ENCODE results near the gene GPR161.
"Not testable (repeated sequence)": the region's sequence is repeated elsewhere in the genome, so short reads cannot be mapped to it uniquely, and the experiment has no call there.

GPR161 gene

DNA sequence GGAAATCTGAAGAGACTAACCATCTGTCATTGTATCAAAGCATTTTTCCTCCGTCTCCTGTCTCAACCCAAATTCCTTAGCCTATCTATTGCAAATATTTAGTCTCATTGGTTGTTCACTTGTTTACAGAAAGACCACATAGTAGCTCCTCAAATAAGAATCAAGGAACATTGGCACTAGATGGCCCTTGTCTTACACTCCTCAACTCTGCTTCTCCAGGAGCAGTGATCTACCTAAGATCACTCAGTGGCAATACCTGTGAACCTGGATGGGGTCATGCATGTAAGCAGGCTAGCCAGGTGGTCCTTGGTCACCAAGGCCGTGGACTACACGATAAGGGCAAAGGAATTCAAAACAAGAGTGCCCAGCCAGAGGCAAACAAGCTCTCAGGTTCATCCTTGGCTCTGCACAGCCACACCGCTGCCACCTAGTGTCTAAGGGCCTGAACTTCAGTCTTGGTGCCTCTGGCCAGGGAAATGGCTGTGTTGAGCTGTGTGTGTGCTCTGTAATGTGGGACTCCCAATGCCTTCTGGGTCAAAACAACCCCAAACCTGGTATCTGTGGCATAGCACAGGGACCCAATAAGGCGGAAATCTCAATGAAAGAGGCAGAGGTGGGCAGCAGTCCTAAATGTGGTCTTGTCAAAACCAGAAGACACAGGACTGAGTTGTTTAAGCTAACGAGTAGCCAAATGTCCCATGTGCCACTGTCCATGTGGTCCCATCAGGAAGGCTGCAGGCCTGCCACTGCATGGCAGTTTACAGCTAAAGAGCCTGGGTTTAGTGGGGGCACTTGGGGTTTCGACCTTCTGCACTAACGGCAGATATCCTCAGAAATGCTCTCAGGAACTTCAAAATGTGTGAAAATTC lies 54.5 kb downstream of the GPR161 start:
- no peaks in the 10 kb centered on the region for H3K9me3 Mint-ChIP-seq
- H3K4me1 Mint-ChIP-seq (ENCODE audit: low read depth): peaks cover 29% of the 10 kb centered on the region
- no peak overlapping the region for H3K4me3 Mint-ChIP-seq
- H3K36me3 Mint-ChIP-seq (ENCODE audit: low read depth): peaks cover 16% of the 10 kb centered on the region
- H3K27me3 Mint-ChIP-seq: no peaks in the 10 kb centered on the region
- intact Hi-C loops (cut with micrococcal nuclease): loop anchor here (5.0 kb wide), 2 partner anchors 55 to 145 kb away; partner anchors contain the start of genes GPR161 and SFT2D2
- H3K27ac Mint-ChIP-seq: peak overlapping the region; percentile 76

DNA sequence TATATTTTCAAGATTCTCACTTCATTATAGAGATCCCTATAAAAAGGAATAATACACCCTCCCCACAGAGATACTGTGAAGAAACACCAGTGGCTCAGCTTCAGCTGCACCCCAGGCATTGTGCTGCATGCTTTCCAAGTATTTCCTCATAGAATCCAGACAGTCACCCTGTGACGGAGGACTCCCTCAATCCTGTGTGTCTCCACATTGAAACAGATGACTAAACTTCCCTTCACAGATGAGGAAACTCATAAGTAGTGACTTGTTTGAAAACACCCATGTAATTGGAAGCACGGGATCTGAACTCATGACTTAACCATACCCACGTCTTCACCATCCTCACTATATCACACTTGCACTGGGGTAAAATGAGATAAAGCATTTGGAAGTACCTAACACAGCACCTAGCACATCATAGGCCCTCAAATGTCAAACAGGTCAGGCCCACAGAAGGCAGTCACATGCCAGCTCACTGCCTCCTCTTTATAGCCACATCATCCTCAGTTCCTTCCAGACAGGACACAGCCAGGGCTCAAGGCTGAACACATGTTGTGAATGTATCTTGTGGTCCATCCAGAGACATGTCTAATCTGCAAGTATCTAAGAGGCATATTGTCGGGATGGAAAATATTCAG lies 55.2 kb downstream of the GPR161 start:
- no peak overlapping the region for H3K4me3 Mint-ChIP-seq
- intact Hi-C loops (cut with micrococcal nuclease): loop anchor here (5.0 kb wide), 2 partner anchors 56 to 146 kb away; partner anchors contain the start of genes GPR161 and SFT2D2
- H3K27ac Mint-ChIP-seq: peak overlapping the region; percentile 76
- peaks cover 29% of the 10 kb centered on the region for H3K4me1 Mint-ChIP-seq (ENCODE audit: low read depth)
- no peaks in the 10 kb centered on the region for H3K9me3 Mint-ChIP-seq
- H3K27me3 Mint-ChIP-seq: no peaks in the 10 kb centered on the region
- H3K36me3 Mint-ChIP-seq (ENCODE audit: low read depth): peaks cover 22% of the 10 kb centered on the region

DNA sequence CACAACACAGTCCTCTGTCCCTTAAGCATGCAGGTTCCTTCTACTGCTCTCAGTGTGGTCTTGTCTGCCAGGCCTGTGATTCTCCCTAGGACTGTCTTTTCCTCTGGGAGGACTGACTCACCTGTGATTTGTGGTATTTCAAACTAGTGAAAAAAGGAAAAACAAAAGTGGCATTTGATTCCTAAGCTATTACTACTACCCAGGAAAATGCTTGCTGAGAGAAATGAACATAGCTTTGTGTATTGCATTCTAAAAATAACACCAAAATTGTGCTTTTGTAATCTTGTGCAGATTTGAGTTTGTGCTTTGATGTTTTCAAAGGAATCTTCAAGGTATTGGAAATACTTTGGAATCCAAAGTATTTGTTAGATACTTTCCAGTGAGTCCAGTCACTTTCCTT lies 57.0 kb downstream of the GPR161 start:
- no peaks in the 10 kb centered on the region for H3K9me3 Mint-ChIP-seq

DNA sequence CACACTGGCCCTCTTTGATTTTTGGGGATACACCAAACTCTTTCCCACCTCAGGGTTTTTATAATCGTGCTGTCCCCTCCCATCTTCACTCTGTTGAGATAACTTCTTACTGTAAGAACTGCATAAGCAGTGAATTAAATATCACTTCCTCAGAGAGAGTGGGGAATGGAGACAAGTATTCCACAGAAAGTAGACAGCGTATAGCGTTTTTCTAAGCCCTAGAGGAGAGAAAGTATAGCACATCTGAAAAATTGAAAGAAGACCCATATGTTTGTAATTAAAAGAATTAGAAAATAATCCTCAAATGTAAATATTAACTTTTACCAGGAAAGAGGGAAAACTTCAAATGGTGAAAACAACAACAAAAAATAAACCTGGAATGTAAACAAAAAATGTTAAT lies 67.3 kb downstream of the GPR161 start:
- intact Hi-C loops (cut with micrococcal nuclease): no loop called here
- Mint-ChIP-seq H3K36me3 (ENCODE audit: low read depth) (peaks cover 73% of the 10 kb centered on the region), H3K27me3 (no peaks in the 10 kb centered on the region), H3K4me3 (no peak overlapping the region), H3K4me1 (ENCODE audit: low read depth) (no peaks in the 10 kb centered on the region), H3K9me3 (no peaks in the 10 kb centered on the region), H3K27ac (no peak overlapping the region)

More for the DNA sequence above, 57.0 kb downstream of the GPR161 start:
- H3K4me1 Mint-ChIP-seq (ENCODE audit: low read depth): peaks cover 26% of the 10 kb centered on the region
- no peaks in the 10 kb centered on the region for H3K27me3 Mint-ChIP-seq
- H3K36me3 Mint-ChIP-seq (ENCODE audit: low read depth): peaks cover 38% of the 10 kb centered on the region
- no peak overlapping the region for H3K4me3 Mint-ChIP-seq
- H3K27ac Mint-ChIP-seq: no peak overlapping the region
- intact Hi-C loops (cut with micrococcal nuclease): loop anchor here (5.0 kb wide), 2 partner anchors 58 to 148 kb away; partner anchors contain the start of genes GPR161 and SFT2D2

DNA sequence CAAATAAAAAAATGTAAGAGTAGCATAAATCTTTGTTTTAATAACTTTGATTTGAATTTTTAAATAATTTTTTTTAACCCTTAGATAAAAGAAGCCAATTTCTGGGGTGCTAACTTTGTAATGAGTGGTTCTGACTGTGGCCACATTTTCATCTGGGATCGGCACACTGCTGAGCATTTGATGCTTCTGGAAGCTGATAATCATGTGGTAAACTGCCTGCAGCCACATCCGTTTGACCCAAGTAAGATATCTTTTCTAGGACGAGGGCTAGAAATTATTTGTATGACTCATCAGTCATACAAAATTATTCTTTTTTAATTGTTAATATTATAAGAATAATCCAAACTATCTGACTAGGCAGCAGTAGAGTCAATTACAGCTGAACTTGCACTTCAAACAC lies 71.2 kb downstream of the GPR161 start:
- peaks cover 52% of the 10 kb centered on the region for H3K36me3 Mint-ChIP-seq (ENCODE audit: low read depth)

DNA sequence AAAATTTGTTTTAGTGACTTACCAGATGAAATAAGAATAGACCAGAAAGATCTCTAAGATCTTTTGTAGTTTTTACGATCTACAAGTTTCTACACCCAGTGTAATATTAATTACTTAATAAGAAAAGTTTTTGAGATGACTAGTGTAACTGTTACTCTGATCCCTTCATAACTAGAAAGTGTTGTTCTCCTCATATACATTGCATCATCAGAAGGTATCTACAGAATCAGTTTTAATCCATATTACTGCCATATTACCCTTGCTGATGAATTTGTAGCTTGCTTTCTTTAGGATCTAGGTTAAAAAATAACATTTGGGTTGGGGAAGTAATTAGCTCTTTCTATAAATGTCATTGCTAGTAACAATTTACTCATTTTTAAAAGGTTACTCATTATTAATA lies 72.5 kb downstream of the GPR161 start:
- no peak overlapping the region for H3K27ac Mint-ChIP-seq
- H3K4me1 Mint-ChIP-seq (ENCODE audit: low read depth): no peaks in the 10 kb centered on the region
- H3K9me3 Mint-ChIP-seq: no peaks in the 10 kb centered on the region
- no peaks in the 10 kb centered on the region for H3K27me3 Mint-ChIP-seq
- peaks cover 53% of the 10 kb centered on the region for H3K36me3 Mint-ChIP-seq (ENCODE audit: low read depth)
- H3K4me3 Mint-ChIP-seq: no peak overlapping the region
- intact Hi-C loops (cut with micrococcal nuclease): no loop called here

More for the DNA sequence above, 71.2 kb downstream of the GPR161 start:
- Mint-ChIP-seq H3K9me3 (no peaks in the 10 kb centered on the region), H3K27ac (no peak overlapping the region), H3K4me3 (no peak overlapping the region), H3K4me1 (ENCODE audit: low read depth) (no peaks in the 10 kb centered on the region), H3K27me3 (no peaks in the 10 kb centered on the region)
- intact Hi-C loops (cut with micrococcal nuclease): no loop called here

DNA sequence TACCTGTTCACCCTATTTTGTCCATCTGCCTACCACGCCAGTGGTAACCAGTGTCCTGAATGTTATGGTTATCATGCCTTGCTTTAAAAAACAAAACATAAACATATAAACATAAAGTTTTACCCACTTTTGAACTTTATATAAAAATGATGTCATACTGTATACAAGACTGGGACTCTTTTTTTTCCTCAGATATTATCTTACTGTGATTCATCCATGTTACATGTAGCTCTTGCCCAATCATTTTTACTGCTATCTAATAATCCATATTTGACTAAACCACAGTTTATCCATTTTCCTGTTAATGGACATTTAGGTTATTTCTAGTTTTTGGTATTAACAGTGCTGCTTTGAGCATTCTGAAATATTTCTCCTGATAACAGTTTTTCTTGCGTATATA lies 78.8 kb downstream of the GPR161 start:
- Mint-ChIP-seq H3K9me3 (peaks cover 5% of the 10 kb centered on the region), H3K4me1 (ENCODE audit: low read depth) (peaks cover 12% of the 10 kb centered on the region), H3K4me3 (no peak overlapping the region), H3K27ac (no peak overlapping the region), H3K27me3 (no peaks in the 10 kb centered on the region), H3K36me3 (ENCODE audit: low read depth) (peaks cover 19% of the 10 kb centered on the region)
- intact Hi-C loops (cut with micrococcal nuclease): no loop called here

DNA sequence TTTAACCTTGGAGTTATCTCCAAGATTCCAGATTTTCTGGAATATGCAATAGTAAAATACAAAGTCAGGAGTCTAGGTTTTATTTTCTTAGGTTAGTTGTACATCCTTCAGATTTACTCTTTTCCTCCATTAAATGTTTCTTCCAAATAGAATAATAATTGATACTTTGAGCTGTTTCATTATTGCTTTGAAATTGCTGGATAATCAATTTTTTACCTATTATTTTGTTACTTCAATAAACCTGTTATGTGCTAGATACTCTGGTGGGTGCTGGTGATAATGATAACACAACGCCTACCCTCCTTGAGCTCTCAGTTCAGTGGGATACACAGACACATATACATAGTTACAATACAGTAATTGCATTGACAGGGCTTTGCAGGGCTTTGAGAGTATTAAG lies 79.4 kb downstream of the GPR161 start:
- Mint-ChIP-seq H3K36me3 (ENCODE audit: low read depth) (peaks cover 19% of the 10 kb centered on the region), H3K4me3 (no peak overlapping the region), H3K27me3 (no peaks in the 10 kb centered on the region), H3K9me3 (peaks cover 5% of the 10 kb centered on the region), H3K27ac (no peak overlapping the region), H3K4me1 (ENCODE audit: low read depth) (peaks cover 12% of the 10 kb centered on the region)
- intact Hi-C loops (cut with micrococcal nuclease): no loop called here

DNA sequence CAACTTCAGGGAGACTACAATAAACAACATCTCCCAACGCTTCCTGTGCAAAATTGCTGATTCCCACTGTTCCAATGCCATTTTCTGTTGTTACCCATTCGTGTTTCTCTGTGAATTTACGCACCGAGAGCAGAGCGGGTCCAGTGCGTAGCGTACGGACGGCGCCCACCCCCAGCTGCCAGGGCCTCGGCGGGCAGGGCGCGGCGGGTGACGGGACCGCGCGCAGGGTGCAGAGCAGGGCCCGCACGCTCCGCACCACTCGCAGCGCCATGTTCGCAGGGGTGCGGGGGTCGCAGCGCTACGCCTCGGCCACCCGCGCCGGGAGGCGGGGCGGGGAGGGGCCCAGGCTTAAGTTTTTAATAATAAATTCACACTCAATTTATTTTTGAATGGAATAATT lies 80.6 kb downstream of the GPR161 start:
- H3K27me3 Mint-ChIP-seq; intact Hi-C loops (cut with micrococcal nuclease); H3K27ac Mint-ChIP-seq; H3K9me3 Mint-ChIP-seq; H3K4me3 Mint-ChIP-seq: not testable (repeated sequence)
- Mint-ChIP-seq H3K4me1 (ENCODE audit: low read depth) (peaks cover 12% of the 10 kb centered on the region), H3K36me3 (ENCODE audit: low read depth) (peaks cover 19% of the 10 kb centered on the region)

DNA sequence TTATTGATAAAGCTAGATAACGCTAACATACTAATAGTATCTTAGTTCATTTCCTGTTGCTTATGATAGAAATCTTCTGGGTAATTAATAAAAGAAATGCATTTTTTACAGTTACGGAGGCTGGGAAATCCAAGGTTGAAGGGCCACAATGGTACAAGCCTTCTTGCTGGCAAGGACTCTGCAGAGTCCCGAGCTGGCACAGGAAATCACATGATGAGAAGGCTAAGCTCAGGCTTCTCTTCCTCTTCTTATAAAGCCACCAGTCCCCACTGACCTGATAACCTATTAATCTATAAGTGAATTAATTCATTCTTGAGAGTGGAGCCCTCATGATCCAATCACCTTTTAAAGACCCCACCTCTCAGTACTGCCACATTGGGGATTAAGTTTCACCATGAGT lies 82.6 kb downstream of the GPR161 start:
- H3K27ac Mint-ChIP-seq: no peak overlapping the region
- no peak overlapping the region for H3K4me3 Mint-ChIP-seq
- H3K4me1 Mint-ChIP-seq (ENCODE audit: low read depth): peaks cover 12% of the 10 kb centered on the region

DNA sequence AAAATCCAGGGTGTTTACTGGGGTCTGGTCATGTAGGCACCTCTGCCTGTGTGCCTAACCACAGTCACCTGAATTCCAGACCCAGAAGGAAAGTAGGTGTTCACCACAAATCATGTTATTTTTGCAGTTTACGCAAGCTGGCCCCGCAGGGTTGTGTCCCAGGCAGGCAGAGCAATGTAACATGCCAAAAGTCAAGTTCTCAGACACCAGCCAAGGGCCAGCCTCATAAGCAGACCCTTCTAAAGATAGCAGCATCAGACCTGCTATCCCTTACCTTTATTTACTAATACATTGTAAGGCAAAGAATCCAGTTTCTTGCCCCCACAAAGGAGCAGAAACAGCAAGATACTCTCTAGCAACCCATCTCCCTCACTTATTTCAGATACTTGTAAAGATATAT lies 83.0 kb downstream of the GPR161 start:
- intact Hi-C loops (cut with micrococcal nuclease): no loop called here
- Mint-ChIP-seq H3K27ac (no peak overlapping the region), H3K4me1 (ENCODE audit: low read depth) (peaks cover 12% of the 10 kb centered on the region), H3K4me3 (no peak overlapping the region), H3K27me3 (no peaks in the 10 kb centered on the region), H3K36me3 (ENCODE audit: low read depth) (peaks cover 15% of the 10 kb centered on the region), H3K9me3 (peaks cover 5% of the 10 kb centered on the region)

More for the DNA sequence above, 82.6 kb downstream of the GPR161 start:
- H3K27me3 Mint-ChIP-seq: no peaks in the 10 kb centered on the region
- peaks cover 5% of the 10 kb centered on the region for H3K9me3 Mint-ChIP-seq
- intact Hi-C loops (cut with micrococcal nuclease): no loop called here
- H3K36me3 Mint-ChIP-seq (ENCODE audit: low read depth): peaks cover 14% of the 10 kb centered on the region

DNA sequence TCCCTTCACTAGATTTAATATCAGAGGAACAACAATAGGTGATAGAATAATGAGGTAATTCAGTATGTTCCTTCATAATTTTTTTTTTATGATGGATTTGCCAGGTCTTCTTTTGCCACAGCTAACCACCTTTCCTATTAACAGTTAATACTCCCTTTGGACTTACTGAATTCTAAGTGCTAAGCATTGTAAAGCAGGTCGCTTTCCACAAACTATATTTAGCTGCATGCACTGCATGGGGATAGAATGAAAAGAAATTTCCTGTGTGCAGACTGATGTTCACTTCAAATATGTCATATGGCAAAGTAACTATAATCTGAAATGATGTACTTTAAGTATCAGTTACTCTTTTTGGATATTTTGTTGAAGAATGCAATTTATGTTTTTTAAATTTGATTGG lies 85.8 kb downstream of the GPR161 start:
- Mint-ChIP-seq H3K9me3 (peaks cover 2% of the 10 kb centered on the region), H3K4me3 (no peak overlapping the region), H3K27ac (no peak overlapping the region), H3K4me1 (ENCODE audit: low read depth) (peaks cover 12% of the 10 kb centered on the region), H3K27me3 (no peaks in the 10 kb centered on the region), H3K36me3 (ENCODE audit: low read depth) (peaks cover 7% of the 10 kb centered on the region)
- intact Hi-C loops (cut with micrococcal nuclease): no loop called here

DNA sequence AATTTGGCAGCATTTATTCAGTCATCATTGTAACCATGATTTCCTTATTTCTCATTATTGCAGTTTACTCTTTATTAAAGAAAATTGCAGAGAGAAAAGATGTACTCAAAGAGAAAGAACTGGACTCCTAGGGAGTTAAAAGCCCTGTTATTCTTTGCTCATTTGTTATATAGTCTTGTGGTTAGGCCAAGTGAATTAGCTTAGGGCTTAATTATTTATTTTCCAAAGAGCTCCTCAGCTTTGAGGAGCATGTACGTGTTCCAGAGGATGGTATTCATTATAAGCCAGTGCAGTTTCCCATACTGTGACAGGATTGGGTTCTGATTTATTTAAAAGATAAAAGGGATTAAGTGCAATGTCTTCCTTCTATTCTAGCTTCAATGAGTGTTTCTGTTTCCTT lies 86.4 kb downstream of the GPR161 start:
- H3K27ac Mint-ChIP-seq: no peak overlapping the region
- intact Hi-C loops (cut with micrococcal nuclease): no loop called here
- H3K4me3 Mint-ChIP-seq: no peak overlapping the region
- H3K9me3 Mint-ChIP-seq: no peaks in the 10 kb centered on the region
- no peaks in the 10 kb centered on the region for H3K27me3 Mint-ChIP-seq
- H3K4me1 Mint-ChIP-seq (ENCODE audit: low read depth): peaks cover 12% of the 10 kb centered on the region
- peaks cover 9% of the 10 kb centered on the region for H3K36me3 Mint-ChIP-seq (ENCODE audit: low read depth)

DNA sequence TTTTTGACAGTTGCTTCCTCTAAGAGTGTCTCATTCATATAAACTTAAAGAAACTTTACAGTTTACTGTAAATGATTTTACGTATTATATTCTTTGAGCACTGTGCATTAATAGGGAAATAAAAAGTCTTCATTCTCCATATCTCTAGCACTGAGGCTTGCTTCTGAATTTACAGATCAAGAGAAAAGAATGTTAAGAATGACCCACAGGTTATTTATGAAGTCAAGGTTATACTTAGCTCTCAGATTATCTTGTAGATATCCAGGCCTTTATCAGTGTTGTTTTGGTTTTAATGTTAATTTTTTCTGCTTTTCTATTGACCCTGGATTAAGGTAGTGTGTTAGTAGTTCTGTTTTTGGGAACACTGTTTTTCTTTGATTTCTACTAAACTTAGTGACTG lies 91.4 kb downstream of the GPR161 start:
- Mint-ChIP-seq H3K4me1 (ENCODE audit: low read depth) (no peaks in the 10 kb centered on the region), H3K9me3 (no peaks in the 10 kb centered on the region), H3K36me3 (ENCODE audit: low read depth) (peaks cover 34% of the 10 kb centered on the region), H3K27me3 (no peaks in the 10 kb centered on the region), H3K27ac (no peak overlapping the region), H3K4me3 (no peak overlapping the region)
- intact Hi-C loops (cut with micrococcal nuclease): no loop called here
